OCI-LY7 (cell line): ENCODE measurements around the gene RD3L. TPM values are rescaled to one million over a fixed set of nuclear protein-coding genes. Genes with fewer than 3 reads are reported as not detected.

Experiments
- BruUV-seq: library from RNA; stranded (reverse); fragments of 400-500 nt; replicated peaks from 2 replicates; lab custom pipeline; 2021; lab: Mats Ljungman, UMichigan
- CTCF ChIA-PET: fragments of 300-600 bp; sonication (Branson Sonifier 250); formaldehyde crosslinking; loops from one replicate; lab custom pipeline; 2022; ENCODE audit warnings: antibody characterized with exemption; ENCODE audit not compliant: unreplicated experiment; lab: Charles Lee
- POLR2A ChIA-PET: fragments of 300-600 bp; sonication (Branson Sonifier 250); formaldehyde crosslinking; loops from one replicate; lab custom pipeline; 2022; ENCODE audit warnings: antibody characterized with exemption; lab: Charles Lee
- DNase-seq: peaks from one replicate; pipeline ENCODE4 v3.0.0-alpha.2; 2015; ENCODE audit warnings: low spot score
- H2AFZ ChIP-seq: fragments of 200-600 bp; sonication (generic), shearing (Covaris generic); 2 replicates; pipeline ENCODE4 v1.6.1; 2014; ENCODE audit warnings: mild to moderate bottlenecking, antibody characterized with exemption, low read length, moderate library complexity
- H3K27ac ChIP-seq: fragments of 200-600 bp; sonication (generic); 2 replicates; pipeline ENCODE4 v1.5.1; 2014; ENCODE audit warnings: mixed run types, low read depth, mild to moderate bottlenecking, moderate library complexity, low read length, inconsistent platforms; ENCODE audit not compliant: poor library complexity, severe bottlenecking
- H3K36me3 ChIP-seq: fragments of 200-600 bp; sonication (generic); 2 replicates; pipeline ENCODE4 v1.6.1; 2014; ENCODE audit warnings: mild to moderate bottlenecking, antibody characterized with exemption, low read length, moderate library complexity, mixed read lengths; ENCODE audit not compliant: insufficient read depth
- H3K4me1 ChIP-seq: fragments of 200-600 bp; sonication (generic); 2 replicates; pipeline ENCODE4 v1.5.1; 2014; ENCODE audit warnings: mild to moderate bottlenecking, low read length; ENCODE audit not compliant: insufficient read depth, poor library complexity, severe bottlenecking
- H3K4me2 ChIP-seq: fragments of 200-600 bp; sonication (generic); 2 replicates; pipeline ENCODE4 v1.6.1; 2014; ENCODE audit warnings: mild to moderate bottlenecking, low read length
- H3K4me3 ChIP-seq: fragments of 200-600 bp; sonication (generic); 2 replicates; pipeline ENCODE4 v1.5.1; 2014; ENCODE audit warnings: mild to moderate bottlenecking, low read depth, low read length; ENCODE audit not compliant: poor library complexity, severe bottlenecking
- H3K79me2 ChIP-seq: fragments of 200-600 bp; sonication (generic); 2 replicates; pipeline ENCODE4 v1.6.1; 2016; ENCODE audit warnings: low read depth, mild to moderate bottlenecking, low read length, moderate library complexity, mixed read lengths; ENCODE audit not compliant: insufficient read depth
- H3K9me2 ChIP-seq: fragments of 200-600 bp; sonication (generic); 2 replicates; pipeline ENCODE4 v1.6.1; 2016; ENCODE audit warnings: mild to moderate bottlenecking, low read length, mixed read lengths; ENCODE audit not compliant: insufficient read depth
- H3K9me3 ChIP-seq: fragments of 200-600 bp; sonication (generic); 2 replicates; pipeline ENCODE4 v1.6.1; 2014; ENCODE audit warnings: mild to moderate bottlenecking, mixed run types, low read length, mixed read lengths
- H4K20me1 ChIP-seq: fragments of 200-600 bp; sonication (generic); 2 replicates; pipeline ENCODE4 v1.6.1; 2014; ENCODE audit warnings: mild to moderate bottlenecking, antibody characterized with exemption, low read length, moderate library complexity, mixed read lengths; ENCODE audit not compliant: insufficient read depth
- EZH2phosphoT487 ChIP-seq: fragments of 200-600 bp; sonication (generic); IDR thresholded peaks from 2 replicates; pipeline ENCODE4 v1.6.1; 2018; ENCODE audit warnings: low read depth, borderline replicate concordance, mild to moderate bottlenecking, mixed run types, antibody characterized with exemption, low read length, moderate library complexity, mixed read lengths
- intact Hi-C: fragments of 100-400 bp; cut with micrococcal nuclease; formaldehyde crosslinking; loops from one replicate; pipeline ENCODE4 v1.10.0; 2022; ENCODE audit not compliant: unreplicated experiment
- total RNA-seq, 2 experiments: library from RNA; depleted of rRNA in 1 of 2; stranded (reverse); fragments of >200 nt in 1 of 2; shearing (Covaris generic) in 1 of 2; gene quantifications; 2 replicates each; pipeline ENCODE4 v1.2.3, GENCODE V29; 2014 to 2022
- TF ChIP-seq, protein P1 (sequence below): fragments of 200-600 bp; sonication (generic); conservative IDR thresholded peaks from 2 replicates; pipeline ENCODE4 v1.5.1; 2014; ENCODE audit warnings: mild to moderate bottlenecking, antibody characterized with exemption, low read length, moderate library complexity, mixed read lengths

Gene RD3L
- total RNA-seq, 2 experiments from 2014 or later = not detected

GRCh38 chr14:103961928-103962578 lies 19.7 kb upstream of the RD3L start:
- POLR2A ChIA-PET = no interaction called here
- Histone ChIP-seq H4K20me1 (no peaks in the 10 kb centered on the region), H3K9me2 (no peaks in the 10 kb centered on the region), H3K36me3 (no peaks in the 10 kb centered on the region), H2AFZ (no peak overlapping the region), H3K27ac (no peak overlapping the region), H3K4me1 (no peaks in the 10 kb centered on the region), H3K4me3 (no peak overlapping the region), H3K4me2 (no peak overlapping the region), H3K79me2 (no peaks in the 10 kb centered on the region), H3K9me3 (no peaks in the 10 kb centered on the region)
- CTCF ChIA-PET = no interaction called here
- intact Hi-C loops = no loop called here
- DNase-seq = no peak
- TF ChIP-seq, protein P1, sequence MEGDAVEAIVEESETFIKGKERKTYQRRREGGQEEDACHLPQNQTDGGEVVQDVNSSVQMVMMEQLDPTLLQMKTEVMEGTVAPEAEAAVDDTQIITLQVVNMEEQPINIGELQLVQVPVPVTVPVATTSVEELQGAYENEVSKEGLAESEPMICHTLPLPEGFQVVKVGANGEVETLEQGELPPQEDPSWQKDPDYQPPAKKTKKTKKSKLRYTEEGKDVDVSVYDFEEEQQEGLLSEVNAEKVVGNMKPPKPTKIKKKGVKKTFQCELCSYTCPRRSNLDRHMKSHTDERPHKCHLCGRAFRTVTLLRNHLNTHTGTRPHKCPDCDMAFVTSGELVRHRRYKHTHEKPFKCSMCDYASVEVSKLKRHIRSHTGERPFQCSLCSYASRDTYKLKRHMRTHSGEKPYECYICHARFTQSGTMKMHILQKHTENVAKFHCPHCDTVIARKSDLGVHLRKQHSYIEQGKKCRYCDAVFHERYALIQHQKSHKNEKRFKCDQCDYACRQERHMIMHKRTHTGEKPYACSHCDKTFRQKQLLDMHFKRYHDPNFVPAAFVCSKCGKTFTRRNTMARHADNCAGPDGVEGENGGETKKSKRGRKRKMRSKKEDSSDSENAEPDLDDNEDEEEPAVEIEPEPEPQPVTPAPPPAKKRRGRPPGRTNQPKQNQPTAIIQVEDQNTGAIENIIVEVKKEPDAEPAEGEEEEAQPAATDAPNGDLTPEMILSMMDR = no peak
- no peak for TF ChIP-seq EZH2phosphoT487
- no TSS peak for BruUV-seq

GRCh38 chr14:103960457-103961055 lies 18.2 kb upstream of the RD3L start:
- Histone ChIP-seq H3K4me2 (no peak overlapping the region), H4K20me1 (no peaks in the 10 kb centered on the region), H3K9me3 (no peaks in the 10 kb centered on the region), H3K36me3 (no peaks in the 10 kb centered on the region), H3K79me2 (no peaks in the 10 kb centered on the region), H3K4me1 (no peaks in the 10 kb centered on the region), H3K9me2 (no peaks in the 10 kb centered on the region), H3K27ac (no peak overlapping the region), H2AFZ (no peak overlapping the region), H3K4me3 (no peak overlapping the region)
- no peak for DNase-seq
- TF ChIP-seq EZH2phosphoT487 = no peak
- TF ChIP-seq, protein P1 = no peak
- CTCF ChIA-PET = no interaction called here
- intact Hi-C loops = no loop called here
- POLR2A ChIA-PET = no interaction called here
- BruUV-seq = no TSS peak
